GM12865 (cell line): ENCODE data around the gene BPIFB1.

Experiments
- DNase-seq: peaks from one replicate; pipeline ENCODE4 v3.0.0; 2010; ENCODE audit warnings: low read depth
- H3K4me3 ChIP-seq: 2 replicates; pipeline ENCODE4 v1.5.1; 2011; ENCODE audit warnings: mild to moderate bottlenecking, low read depth, low read length, control low read depth
- CTCF ChIP-seq: IDR thresholded peaks from 2 replicates; pipeline ENCODE4 v1.5.1; 2011; ENCODE audit warnings: low read length, control low read depth, low read depth, inconsistent platforms; ENCODE audit not compliant: insufficient read depth; ENCODE audit errors: missing control alignments

BPIFB1 gene

DNA sequence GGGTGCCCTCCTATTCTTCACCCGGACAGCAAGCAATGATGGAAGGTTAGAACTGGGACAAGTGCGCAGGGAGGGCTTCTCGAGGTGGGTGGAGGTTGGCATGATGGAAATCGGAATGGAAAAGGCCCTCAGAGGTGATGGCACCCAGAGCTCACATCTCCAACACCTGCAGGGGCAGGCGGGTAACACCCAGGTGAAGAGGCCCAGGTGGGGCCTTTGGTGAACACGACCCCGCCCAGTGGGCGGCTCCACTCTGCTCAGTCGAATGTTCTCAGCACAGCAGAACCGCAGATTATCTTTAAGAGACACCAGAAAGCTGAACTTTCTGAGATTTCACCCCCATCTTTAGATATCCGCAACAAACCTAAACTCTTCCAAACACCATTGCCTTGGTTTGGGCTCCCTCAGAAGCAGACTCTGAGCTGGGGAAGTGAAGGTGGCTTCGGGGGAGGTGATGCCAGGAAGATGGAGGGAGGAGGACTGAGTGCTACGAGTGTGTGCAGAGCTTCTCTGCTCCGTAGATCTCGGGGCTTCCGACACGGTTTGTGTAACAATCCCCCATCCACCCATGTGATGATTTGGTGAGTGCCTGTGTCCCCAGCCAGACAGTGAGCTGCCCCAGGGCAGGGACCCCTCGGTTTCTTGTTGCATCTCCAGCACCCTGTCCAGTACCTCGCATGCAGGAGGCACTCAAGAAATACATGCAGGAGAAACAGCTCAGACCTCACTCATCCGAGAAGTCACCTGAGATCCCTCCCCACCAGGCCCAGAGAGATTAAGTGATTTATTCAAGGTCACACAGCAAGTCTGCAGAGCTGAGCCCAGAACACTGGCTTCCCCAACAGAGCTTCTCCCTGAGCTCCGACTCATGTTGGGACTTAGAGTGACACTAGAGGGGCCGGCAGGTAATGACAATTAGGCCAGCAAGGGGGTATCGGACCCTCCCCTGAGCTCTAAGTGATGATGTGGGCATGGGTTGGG is 45.4 kb downstream of the BPIFB1 start:
- H3K4me3 ChIP-seq = no peak overlapping the region
- DNase-seq = no peak
- no peak for TF ChIP-seq CTCF

- no peak for DNase-seq
- no peak overlapping the region for H3K4me3 ChIP-seq
- no peak for TF ChIP-seq CTCF
These were observed 50.0 kb downstream of the BPIFB1 start for GRCh38 chr20:33332905-33333456.

DNA sequence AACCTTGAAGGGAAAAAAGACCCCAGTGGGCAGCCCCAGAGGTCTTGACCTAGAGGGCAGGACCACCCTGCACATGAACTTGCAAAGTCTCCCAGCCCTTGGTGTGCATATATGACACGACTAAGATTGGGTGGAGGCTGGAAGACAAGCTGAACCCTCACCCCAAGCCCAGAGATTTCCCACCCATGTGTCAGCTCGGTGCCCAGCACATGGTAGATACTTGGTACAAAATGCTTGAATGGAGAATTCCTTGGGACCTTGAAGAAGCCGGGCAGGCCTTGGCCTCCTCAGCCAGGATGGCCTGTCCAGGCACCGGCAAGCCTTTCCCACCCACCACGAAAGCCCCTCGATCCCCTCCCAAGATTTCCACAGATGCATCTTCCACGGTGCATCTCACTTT is 50.6 kb downstream of the BPIFB1 start:
- no peak for TF ChIP-seq CTCF
- H3K4me3 ChIP-seq = no peak overlapping the region
- no peak for DNase-seq

GRCh38 chr20:33334111-33334510 is 51.1 kb downstream of the BPIFB1 start:
- DNase-seq = no peak
- no peak for TF ChIP-seq CTCF

GRCh38 chr20:33336375-33336774 is 53.4 kb downstream of the BPIFB1 start:
- DNase-seq = no peak
- no peak overlapping the region for H3K4me3 ChIP-seq
- no peak for TF ChIP-seq CTCF

More at GRCh38 chr20:33334111-33334510, 51.1 kb downstream of the BPIFB1 start:
- H3K4me3 ChIP-seq = no peak overlapping the region

DNA sequence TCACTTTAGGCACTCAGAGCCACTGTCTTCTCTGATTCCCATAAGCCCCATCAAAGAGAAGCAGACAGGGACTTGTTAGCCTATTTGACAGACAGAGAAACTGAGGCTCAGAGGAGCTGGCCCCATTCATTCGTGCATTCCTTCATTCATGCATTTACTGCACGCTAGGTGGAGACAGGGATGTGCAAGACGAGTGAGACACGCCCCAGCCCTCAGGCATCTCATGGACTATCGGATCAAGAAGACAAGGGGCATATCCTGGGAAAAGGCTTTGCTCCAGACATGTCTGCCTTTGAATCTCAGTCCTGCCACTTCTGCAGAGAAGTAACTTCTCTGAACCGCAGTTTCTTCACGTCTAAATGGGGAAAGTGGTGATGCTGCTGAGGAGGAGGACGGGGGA is 54.1 kb downstream of the BPIFB1 start:
- H3K4me3 ChIP-seq = no peak overlapping the region
- TF ChIP-seq CTCF = no peak
- DNase-seq = no peak
